ENCODE data around the gene FMN1. TPM values are rescaled to one million over a fixed set of nuclear protein-coding genes. Genes with fewer than 3 reads are reported as not detected.

Gene FMN1
- total RNA-seq, 4 donors from 2014 or later: 32.6 to 102 (median 63.0) TPM

DNA sequence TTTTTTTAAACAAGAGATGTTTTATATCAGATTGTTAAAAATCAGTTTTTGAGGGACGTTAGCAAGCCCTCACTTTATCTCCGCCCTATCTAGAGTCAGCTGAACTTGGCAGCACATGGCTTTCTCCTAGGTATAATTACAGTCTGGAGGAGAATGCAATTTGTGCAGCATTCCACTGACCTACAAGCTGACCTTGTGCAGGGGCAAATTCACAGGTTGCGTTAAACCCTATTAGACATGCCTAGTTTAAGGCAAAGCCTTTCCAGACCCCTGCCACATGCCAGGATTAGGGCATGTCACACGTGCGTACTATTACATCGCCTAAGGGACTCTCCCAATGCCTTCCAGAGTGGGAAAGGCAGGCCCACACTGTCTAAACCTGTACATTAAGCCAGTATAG is 252.7 kb downstream of the FMN1 start:
- in situ Hi-C loops (cut with MboI; ENCODE audit: low pct_ligation_motif_present in 1 of 4, low pct_unique_long_range_greater_than_20kb in 1 of 4, low sequenced_read_pairs in 3 of 4) (no loop called here), intact Hi-C loops (cut with DNase I; ENCODE audit: low total_unique reads) (no loop called here)
- Histone ChIP-seq H3K36me3 (no peaks in the 10 kb centered on the region), H3K4me3 (no peak overlapping the region), H3K27me3 (no peaks in the 10 kb centered on the region), H3K4me1 (peaks cover 0 to 5% (median 0%) of the 10 kb centered on the region in 4 donors), H3K9me3 (no peaks in the 10 kb centered on the region), H3K27ac (no peak overlapping the region)
- DNase-seq: no peak
- 63 to 76% methylated on average over 2 to 6 of the region's 6 CpGs for WGBS, 2 donors (ENCODE audit: low coverage in 1 of 2)
- TF ChIP-seq EP300 (IDR thresholded peaks at IDR 0.05; ENCODE audit: low read depth): no peak
- TF ChIP-seq POLR2AphosphoS5 (IDR thresholded peaks at IDR 0.05): no peak
- no peak for TF ChIP-seq POLR2A (IDR thresholded peaks at IDR 0.05)
- TF ChIP-seq, protein P1, sequence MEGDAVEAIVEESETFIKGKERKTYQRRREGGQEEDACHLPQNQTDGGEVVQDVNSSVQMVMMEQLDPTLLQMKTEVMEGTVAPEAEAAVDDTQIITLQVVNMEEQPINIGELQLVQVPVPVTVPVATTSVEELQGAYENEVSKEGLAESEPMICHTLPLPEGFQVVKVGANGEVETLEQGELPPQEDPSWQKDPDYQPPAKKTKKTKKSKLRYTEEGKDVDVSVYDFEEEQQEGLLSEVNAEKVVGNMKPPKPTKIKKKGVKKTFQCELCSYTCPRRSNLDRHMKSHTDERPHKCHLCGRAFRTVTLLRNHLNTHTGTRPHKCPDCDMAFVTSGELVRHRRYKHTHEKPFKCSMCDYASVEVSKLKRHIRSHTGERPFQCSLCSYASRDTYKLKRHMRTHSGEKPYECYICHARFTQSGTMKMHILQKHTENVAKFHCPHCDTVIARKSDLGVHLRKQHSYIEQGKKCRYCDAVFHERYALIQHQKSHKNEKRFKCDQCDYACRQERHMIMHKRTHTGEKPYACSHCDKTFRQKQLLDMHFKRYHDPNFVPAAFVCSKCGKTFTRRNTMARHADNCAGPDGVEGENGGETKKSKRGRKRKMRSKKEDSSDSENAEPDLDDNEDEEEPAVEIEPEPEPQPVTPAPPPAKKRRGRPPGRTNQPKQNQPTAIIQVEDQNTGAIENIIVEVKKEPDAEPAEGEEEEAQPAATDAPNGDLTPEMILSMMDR (IDR thresholded peaks at IDR 0.05): no peak

DNA sequence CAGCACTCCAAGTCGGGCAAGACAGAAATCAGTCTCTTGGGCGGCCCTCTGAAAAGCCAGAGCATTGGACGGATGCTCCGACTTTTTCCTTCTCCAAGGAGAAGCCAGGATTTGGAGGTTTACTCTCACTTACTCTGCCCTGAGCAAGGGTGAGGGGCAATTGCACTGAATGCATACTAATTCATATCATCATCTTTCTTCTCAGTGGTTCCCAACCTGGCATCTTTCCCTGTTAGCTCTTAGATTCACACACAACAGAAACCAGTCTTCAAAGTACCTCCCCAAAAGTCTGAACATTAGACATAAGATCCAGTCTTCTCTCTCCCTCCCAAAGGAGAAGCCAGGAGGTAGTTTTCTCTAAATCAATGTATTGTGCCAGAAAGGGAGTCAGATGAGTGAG is 257.5 kb downstream of the FMN1 start:
- TF ChIP-seq POLR2AphosphoS5 (IDR thresholded peaks at IDR 0.05): no peak
- WGBS, 2 donors (ENCODE audit: low coverage in 1 of 2): 80 to 92% methylated on average over 1 to 4 of the region's 4 CpGs
- in situ Hi-C loops (cut with MboI; ENCODE audit: low pct_ligation_motif_present in 1 of 4, low pct_unique_long_range_greater_than_20kb in 1 of 4, low sequenced_read_pairs in 3 of 4): no loop called here

DNA sequence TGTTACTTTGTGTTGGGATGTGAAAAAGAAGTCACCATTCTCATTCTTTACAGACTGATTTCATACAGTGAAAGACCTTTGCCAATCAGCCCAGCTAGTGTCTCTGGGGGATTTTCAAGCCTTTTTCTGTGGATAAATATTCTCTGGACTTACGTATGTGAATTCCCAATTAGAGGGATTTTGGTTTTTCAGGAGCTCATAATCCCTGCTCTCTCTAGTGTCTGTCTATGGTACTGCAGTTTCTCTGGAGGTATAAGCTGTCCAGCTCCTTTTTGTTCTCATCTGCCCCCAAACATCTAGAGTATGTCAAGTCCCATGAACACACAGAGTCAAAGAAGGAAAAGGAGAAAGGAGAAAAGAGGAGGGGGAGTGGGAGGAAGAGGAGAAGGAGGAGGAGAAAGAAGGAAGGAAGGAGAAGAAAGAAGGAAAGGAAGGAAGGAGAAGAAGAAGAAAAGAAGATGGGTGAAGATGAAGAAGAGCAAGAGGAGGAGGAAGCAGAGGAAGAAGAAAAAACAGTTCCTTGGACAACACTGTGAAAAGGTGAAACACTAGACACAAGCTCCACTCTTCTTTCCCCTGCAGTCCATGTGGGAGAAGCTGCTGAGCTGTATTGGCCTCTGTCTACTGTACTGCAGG is 258.1 kb downstream of the FMN1 start:
- H3K9me3 ChIP-seq: no peaks in the 10 kb centered on the region
- intact Hi-C loops (cut with DNase I; ENCODE audit: low total_unique reads) (no loop called here), in situ Hi-C loops (cut with MboI; ENCODE audit: low pct_ligation_motif_present in 1 of 4, low pct_unique_long_range_greater_than_20kb in 1 of 4, low sequenced_read_pairs in 3 of 4) (no loop called here)
- no peak overlapping the region for H3K27ac ChIP-seq
- TF ChIP-seq POLR2A (IDR thresholded peaks at IDR 0.05): no peak
- TF ChIP-seq, protein P1 (IDR thresholded peaks at IDR 0.05): peak; percentile 23 to 48 (median 43)
- no peaks in the 10 kb centered on the region for H3K27me3 ChIP-seq
- H3K4me3 ChIP-seq: no peak overlapping the region
- no peaks in the 10 kb centered on the region for H3K4me1 ChIP-seq
- DNase-seq: no peak
- WGBS, 2 donors (ENCODE audit: low coverage in 1 of 2): 62% methylated on average over 1 of the region's 1 CpG; no CpG with 5 or more reads in 1 of the 2 donors
- H3K36me3 ChIP-seq: no peaks in the 10 kb centered on the region

More for the DNA sequence above, 257.5 kb downstream of the FMN1 start:
- Histone ChIP-seq H3K27ac (no peak overlapping the region), H3K9me3 (no peaks in the 10 kb centered on the region), H3K36me3 (no peaks in the 10 kb centered on the region), H3K4me3 (no peak overlapping the region), H3K4me1 (no peaks in the 10 kb centered on the region), H3K27me3 (no peaks in the 10 kb centered on the region)
- no peak for DNase-seq
- intact Hi-C loops (cut with DNase I; ENCODE audit: low total_unique reads): no loop called here

DNA sequence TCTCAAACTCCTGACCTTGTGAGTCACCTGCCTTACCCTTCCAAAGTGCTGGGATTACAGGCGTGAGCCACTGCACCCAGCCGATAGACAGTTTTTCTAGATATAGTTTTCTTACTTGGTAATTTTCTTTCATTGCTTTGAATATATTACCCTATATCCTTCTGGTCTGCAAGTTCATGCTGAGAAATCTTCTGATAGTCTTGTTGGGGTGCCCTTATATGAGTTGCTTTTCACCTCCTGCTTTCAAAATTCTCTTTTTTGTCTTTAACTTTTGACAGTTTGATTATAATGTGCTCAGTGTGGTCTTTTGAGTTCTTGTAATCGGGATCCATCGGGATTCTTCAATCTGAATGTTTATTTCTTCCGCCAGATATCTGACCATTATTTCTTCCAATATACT is 259.4 kb downstream of the FMN1 start:
- Histone ChIP-seq H3K27ac (no peak overlapping the region), H3K9me3 (no peaks in the 10 kb centered on the region), H3K4me1 (no peaks in the 10 kb centered on the region), H3K4me3 (no peak overlapping the region), H3K36me3 (no peaks in the 10 kb centered on the region), H3K27me3 (no peaks in the 10 kb centered on the region)
- intact Hi-C loops (cut with DNase I; ENCODE audit: low total_unique reads) (no loop called here), in situ Hi-C loops (cut with MboI; ENCODE audit: low pct_ligation_motif_present in 1 of 4, low pct_unique_long_range_greater_than_20kb in 1 of 4, low sequenced_read_pairs in 3 of 4) (no loop called here)
- TF ChIP-seq POLR2AphosphoS5 (IDR thresholded peaks at IDR 0.05) (no peak), POLR2A (IDR thresholded peaks at IDR 0.05) (no peak), EP300 (IDR thresholded peaks at IDR 0.05; ENCODE audit: low read depth) (no peak)
- TF ChIP-seq, protein P1 (IDR thresholded peaks at IDR 0.05): no peak
- DNase-seq: no peak
- 98 to 100% methylated on average over 2 to 5 of the region's 5 CpGs for WGBS, 2 donors (ENCODE audit: low coverage in 1 of 2)

DNA sequence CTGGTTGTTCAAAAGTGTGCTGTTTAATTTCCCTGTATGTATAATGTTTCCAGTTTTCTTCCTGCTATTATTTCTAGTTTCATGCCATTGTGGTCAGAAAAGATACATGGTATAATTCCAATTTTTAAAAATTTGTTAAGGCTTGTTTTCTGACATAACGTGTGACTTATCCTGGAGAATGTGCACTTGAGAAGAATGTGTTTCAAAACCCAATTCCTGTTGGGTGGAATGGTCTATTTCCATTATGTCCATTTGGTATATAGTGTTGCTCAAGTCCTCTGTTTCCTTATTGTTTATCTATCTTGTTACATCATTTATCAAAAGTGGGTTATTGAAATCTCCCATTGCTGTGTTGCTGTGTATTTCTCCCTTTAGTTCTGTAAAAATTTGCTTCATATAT is 261.3 kb downstream of the FMN1 start:
- TF ChIP-seq, protein P1 (IDR thresholded peaks at IDR 0.05): no peak
- TF ChIP-seq EP300 (IDR thresholded peaks at IDR 0.05; ENCODE audit: low read depth): no peak
- no peak for TF ChIP-seq POLR2AphosphoS5 (IDR thresholded peaks at IDR 0.05)
- TF ChIP-seq POLR2A (IDR thresholded peaks at IDR 0.05): no peak
- no peaks in the 10 kb centered on the region for H3K36me3 ChIP-seq
- no peak for DNase-seq
- no peak overlapping the region for H3K4me3 ChIP-seq
- in situ Hi-C loops (cut with MboI; ENCODE audit: low pct_ligation_motif_present in 1 of 4, low pct_unique_long_range_greater_than_20kb in 1 of 4, low sequenced_read_pairs in 3 of 4) (no loop called here), intact Hi-C loops (cut with DNase I; ENCODE audit: low total_unique reads) (no loop called here)
- H3K4me1 ChIP-seq: no peaks in the 10 kb centered on the region
- no peaks in the 10 kb centered on the region for H3K9me3 ChIP-seq
- no peak overlapping the region for H3K27ac ChIP-seq
- 80 to 88% methylated on average over 1 of the region's 1 CpG for WGBS, 2 donors (ENCODE audit: low coverage in 1 of 2)
- H3K27me3 ChIP-seq: no peaks in the 10 kb centered on the region

All from transverse colon (tissue), 4 donors.